GM12878 (cell line): ENCODE data around the gene KANK4. TPM values are rescaled to one million over a fixed set of nuclear protein-coding genes. Genes with fewer than 3 reads are reported as not detected.

Experiments used
- ATAC-seq: fragments of 200-7000 bp; cut with Tn5 transposase; 3 replicates; pipeline ENCODE4 v1.9.1; 2020; ENCODE audit warnings: mild to moderate bottlenecking, moderate library complexity
- BruUV-seq: library from RNA; stranded (reverse); fragments of 400-500 nt; replicated peaks from 2 replicates; lab custom pipeline; 2021; lab: Mats Ljungman, UMichigan
- CTCF ChIA-PET: fragments of 300-600 bp; sonication (Branson Sonifier 250); formaldehyde crosslinking; extraction: SDS; loops from one replicate; lab custom pipeline; 2021; ENCODE audit warnings: inconsistent platforms; lab: Yijun Ruan, JAX
- POLR2A ChIA-PET: fragments of 350-600 bp; formaldehyde crosslinking; extraction: SDS; loops from one replicate; lab custom pipeline; 2021; ENCODE audit warnings: inconsistent platforms; lab: Charles Lee
- RAD21 ChIA-PET: fragments of 300-600 bp; sonication (Branson Sonifier 250); formaldehyde crosslinking; loops from one replicate; lab custom pipeline; 2023; ENCODE audit warnings: antibody characterized with exemption; ENCODE audit not compliant: unreplicated experiment; lab: Charles Lee
- SMC1A ChIA-PET: fragments of 300-600 bp; sonication (Branson Sonifier 250); formaldehyde crosslinking; loops from one replicate; lab custom pipeline; 2023; ENCODE audit not compliant: unreplicated experiment, uncharacterized antibody; lab: Charles Lee
- DNase-seq: peaks from one replicate; pipeline ENCODE4 v3.0.0-alpha.2; 2011; ENCODE audit warnings: low read depth, low spot score
- FAIRE-seq: peaks from 3 replicates; lab custom pipeline; 2011; peaks lifted over from hg19 to GRCh38; lab: Jason Lieb, UNC
- H2AFZ ChIP-seq: 2 replicates; pipeline ENCODE4 v1.6.0; 2011; ENCODE audit warnings: low read depth, low read length, control low read depth; ENCODE audit not compliant: control insufficient read depth
- H3K27ac ChIP-seq: 2 replicates; pipeline ENCODE4 v1.5.1; 2011; ENCODE audit warnings: control low read depth; ENCODE audit not compliant: control insufficient read depth, insufficient read depth
- H3K27me3 ChIP-seq, 2 experiments: replicated peaks in 1 of 2; 2 replicates each; pipeline versions ENCODE4 v1.6.0 to v1.6.1; 2011; ENCODE audit warnings: low read length in 1 of 2; ENCODE audit not compliant: control insufficient read depth in 2 of 2, insufficient read depth in 2 of 2
- H3K36me3 ChIP-seq, 2 experiments: 2 replicates each; pipeline ENCODE4 v1.5.1; 2011; ENCODE audit warnings: low read length in 1 of 2; ENCODE audit not compliant: control insufficient read depth in 2 of 2, insufficient read depth in 2 of 2
- H3K4me1 ChIP-seq: 2 replicates; pipeline ENCODE4 v1.6.1; 2011; ENCODE audit warnings: mild to moderate bottlenecking, low read length, moderate library complexity, mixed read lengths; ENCODE audit not compliant: control insufficient read depth, insufficient read depth
- H3K4me2 ChIP-seq: 2 replicates; pipeline ENCODE4 v1.6.0; 2011; ENCODE audit warnings: control low read depth; ENCODE audit not compliant: control insufficient read depth, insufficient read depth
- H3K4me3 ChIP-seq: fragments of 200-600 bp; sonication (generic); 2 replicates; pipeline ENCODE4 v1.5.1; 2016
- H3K79me2 ChIP-seq: 2 replicates; pipeline ENCODE4 v1.6.0; 2011; ENCODE audit warnings: low read length; ENCODE audit not compliant: control insufficient read depth, insufficient read depth
- H3K9ac ChIP-seq: 2 replicates; pipeline ENCODE4 v1.8.0; 2011; ENCODE audit warnings: low read length, control low read depth, mixed read lengths; ENCODE audit not compliant: control insufficient read depth, insufficient read depth
- H3K9me3 ChIP-seq: replicated peaks from 3 replicates; pipeline ENCODE4 v1.5.1; 2011; ENCODE audit warnings: mild to moderate bottlenecking, low read length; ENCODE audit not compliant: control insufficient read depth, insufficient read depth
- H4K20me1 ChIP-seq: 2 replicates; pipeline ENCODE4 v1.6.0; 2011; ENCODE audit not compliant: control insufficient read depth, insufficient read depth
- BMI1 ChIP-seq: fragments of 450-650 bp; IDR thresholded peaks from 2 replicates; pipeline ENCODE4 v1.6.1; 2016; ENCODE audit warnings: mild to moderate bottlenecking, moderate library complexity, borderline replicate concordance
- CREB1 ChIP-seq: IDR thresholded peaks from 2 replicates; pipeline ENCODE4 v1.6.1; 2012; ENCODE audit warnings: low read depth, mild to moderate bottlenecking, inconsistent platforms
- CREM ChIP-seq: IDR thresholded peaks from 2 replicates; pipeline ENCODE4 v1.6.1; 2014; ENCODE audit warnings: antibody characterized with exemption, low read depth
- ETV6 ChIP-seq, 2 experiments: fragments of 450-650 bp in 1 of 2; IDR thresholded peaks in 1 of 2; conservative IDR thresholded peaks in 1 of 2; 2 replicates each; pipeline ENCODE4 v1.6.1; 2014; ENCODE audit warnings: antibody characterized with exemption in 1 of 2, borderline replicate concordance in 1 of 2, low read depth in 1 of 2, mild to moderate bottlenecking in 1 of 2, moderate library complexity in 1 of 2
- HCFC1 ChIP-seq: fragments of 150-350 bp; IDR thresholded peaks from 2 replicates; pipeline ENCODE4 v1.6.1; 2014; ENCODE audit warnings: low read length
- HDAC6 ChIP-seq: fragments of 200-600 bp; sonication (generic); IDR thresholded peaks from one replicate; pipeline ENCODE4 v1.8.0; 2017; ENCODE audit warnings: antibody characterized with exemption; ENCODE audit not compliant: unreplicated experiment
- IKZF2 ChIP-seq, 2 experiments: fragments of 450-650 bp; IDR thresholded peaks; 2 replicates each; pipeline ENCODE4 v1.6.1; 2017; ENCODE audit warnings: mild to moderate bottlenecking in 2 of 2, moderate library complexity in 2 of 2
- IRF4 ChIP-seq: IDR thresholded peaks from 2 replicates; pipeline ENCODE4 v1.6.1; 2011; ENCODE audit warnings: low read depth, low read length
- NR2C2 ChIP-seq: IDR thresholded peaks from 2 replicates; pipeline ENCODE4 v1.6.1; 2011; ENCODE audit warnings: borderline replicate concordance, low read depth; ENCODE audit not compliant: control insufficient read depth, insufficient read length
- RAD51 ChIP-seq: fragments of 450-650 bp; IDR thresholded peaks from 2 replicates; pipeline ENCODE4 v1.6.1; 2016; ENCODE audit warnings: moderate library complexity, mild to moderate bottlenecking, inconsistent platforms
- RELA ChIP-seq: fragments of 450-650 bp; IDR thresholded peaks from 2 replicates; pipeline ENCODE4 v1.8.0; 2014; ENCODE audit warnings: borderline replicate concordance; ENCODE audit not compliant: partially characterized antibody
- SMAD1 ChIP-seq: fragments of 450-650 bp; IDR thresholded peaks from 2 replicates; pipeline ENCODE4 v1.6.1; 2018; ENCODE audit warnings: mild to moderate bottlenecking, low read depth; ENCODE audit not compliant: partially characterized antibody
- SREBF1 ChIP-seq: IDR thresholded peaks from 2 replicates; pipeline ENCODE4 v1.6.1; 2012; ENCODE audit warnings: mild to moderate bottlenecking, low read length
- STAT3 ChIP-seq: IDR thresholded peaks from 2 replicates; pipeline ENCODE4 v1.6.1; 2011; ENCODE audit warnings: low read depth, low read length, improper control_type of control experiment
- ZNF207 ChIP-seq: fragments of 450-650 bp; IDR thresholded peaks from 2 replicates; pipeline ENCODE4 v1.6.1; 2014; ENCODE audit warnings: antibody characterized with exemption, mild to moderate bottlenecking, borderline replicate concordance
- ZNF217 ChIP-seq: fragments of 450-650 bp; IDR thresholded peaks from 2 replicates; pipeline ENCODE4 v1.6.1; 2017; ENCODE audit warnings: antibody characterized with exemption, mild to moderate bottlenecking
- ZNF274 ChIP-seq: IDR thresholded peaks from one replicate; pipeline ENCODE4 v1.8.0; 2011; ENCODE audit not compliant: insufficient read length, insufficient read depth
- WGBS: methylation state at CpG from one replicate; pipeline ENCODE4 v1.1.6; 2016; ENCODE audit warnings: low lambda C conversion rate; ENCODE audit not compliant: insufficient replicate concordance, insufficient coverage; ENCODE audit errors: missing lambda C conversion rate; 5-methylcytosine and 5-hydroxymethylcytosine counted together
- in situ Hi-C: fragments of 300-500 bp; cut with MboI; formaldehyde crosslinking; loops from 9 replicates; pipeline ENCODE4 v1.14.3; 2018; ENCODE audit warnings: mixed read lengths
- intact Hi-C: fragments of 100-400 bp; cut with micrococcal nuclease; formaldehyde crosslinking; loops from one replicate; pipeline ENCODE4 v1.14.2; 2022; ENCODE audit not compliant: unreplicated experiment
- polyA plus RNA-seq, 11 experiments: library from polyadenylated mRNA; depleted of rRNA in 4 of 11; unstranded in 6 of 11; stranded (reverse) in 5 of 11; fragments of >200 nt; fragmentation: Nextera tagmentation in 4 of 11; fragmentation: Illumina TruSeq in 1 of 11; extraction: Ambion mirVana in 4 of 11; extraction: Trizol in 1 of 11; gene quantifications; 1 replicate in 1 of 11; 2 replicates in 10 of 11; pipeline versions ENCODE4 v1.2.1 to v1.2.3, GENCODE V29; 2011 to 2016; ENCODE audit warnings: inconsistent platforms in 2 of 11, missing spikeins in 2 of 11, low read depth in 1 of 11
- total RNA-seq, 4 experiments: library from RNA; depleted of rRNA in 3 of 4; stranded (reverse); fragments of >200 nt in 3 of 4; fragmentation: Illumina TruSeq in 1 of 4; extraction: Trizol in 1 of 4; gene quantifications; 2 replicates each; pipeline versions ENCODE4 v1.2.1 to v1.2.3, GENCODE V29; 2013 to 2021
- TF ChIP-seq, protein P1 (sequence below): fragments of 450-650 bp; formaldehyde crosslinking; IDR thresholded peaks from 2 replicates; pipeline ENCODE4 v1.5.0; 2022; ENCODE audit warnings: mild to moderate bottlenecking, missing genetic modification characterization
- TF ChIP-seq, protein P2 (sequence below): fragments of 450-650 bp; IDR thresholded peaks from 2 replicates; pipeline ENCODE4 v1.6.1; 2016; ENCODE audit warnings: mild to moderate bottlenecking, moderate library complexity, borderline replicate concordance

Gene KANK4
- total and polyA plus RNA-seq, 10 of the 15 experiments (the other 5 are each of a cell fraction or from before 2014, with no cell fraction given), result not detected

DNA sequence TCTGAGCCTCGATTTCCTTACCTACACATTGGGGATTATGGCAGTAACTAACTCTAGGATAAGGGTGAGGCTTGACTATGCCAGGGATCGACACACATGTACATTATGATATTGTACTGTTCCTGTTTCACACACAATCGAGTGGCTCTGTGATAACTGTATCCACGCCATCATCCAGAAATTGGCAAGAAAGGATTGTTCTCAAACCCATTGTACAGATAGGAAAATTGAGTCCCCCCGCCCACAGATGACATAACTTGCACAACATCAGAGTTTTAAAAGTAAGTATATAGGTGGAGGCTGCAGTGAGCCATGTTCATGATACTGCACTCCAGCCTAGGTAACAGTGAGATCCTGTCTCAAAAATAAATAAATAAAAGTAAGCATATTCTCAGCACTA, 3.8 kb downstream of the KANK4 start:
- RAD21 ChIA-PET, result no interaction called here
- no peak for DNase-seq
- Histone ChIP-seq H3K36me3 (no peaks in the 10 kb centered on the region), H3K9ac (no peak overlapping the region), H3K27ac (no peak overlapping the region), H4K20me1 (no peaks in the 10 kb centered on the region), H3K4me3 (no peak overlapping the region), H3K27me3 (peaks cover 0 to 2% of the 10 kb centered on the region in 2 experiments; a peak in 2 of 4 replicates), H3K79me2 (no peaks in the 10 kb centered on the region), H3K4me1 (no peaks in the 10 kb centered on the region), H3K9me3 (no peaks in the 10 kb centered on the region), H2AFZ (no peak overlapping the region), H3K4me2 (no peak overlapping the region)
- in situ Hi-C loops (no loop called here), intact Hi-C loops (no loop called here)
- SMC1A ChIA-PET, result no interaction called here
- POLR2A ChIA-PET, result no interaction called here
- WGBS, result 19% methylated on average over 5 of the region's 5 CpGs
- no peak for ATAC-seq
- TF ChIP-seq SMAD1 (no peak), HCFC1 (no peak), ZNF207 (no peak), STAT3 (no peak), ETV6 (conservative IDR thresholded peaks at IDR 0.05 in 1 of 2, IDR thresholded peaks at IDR 0.05 in 1 of 2; ENCODE audit: borderline replicate concordance in 1 of 2, low read depth in 1 of 2) (no peak), ZNF274 (no peak), CREM (no peak), BMI1 (no peak), NR2C2 (no peak), RELA (no peak), IRF4 (no peak), SREBF1 (no peak), IKZF2 (IDR thresholded peaks at IDR 0.05) (no peak), ZNF217 (no peak), RAD51 (no peak), HDAC6 (no peak), CREB1 (no peak)
- TF ChIP-seq, protein P1, sequence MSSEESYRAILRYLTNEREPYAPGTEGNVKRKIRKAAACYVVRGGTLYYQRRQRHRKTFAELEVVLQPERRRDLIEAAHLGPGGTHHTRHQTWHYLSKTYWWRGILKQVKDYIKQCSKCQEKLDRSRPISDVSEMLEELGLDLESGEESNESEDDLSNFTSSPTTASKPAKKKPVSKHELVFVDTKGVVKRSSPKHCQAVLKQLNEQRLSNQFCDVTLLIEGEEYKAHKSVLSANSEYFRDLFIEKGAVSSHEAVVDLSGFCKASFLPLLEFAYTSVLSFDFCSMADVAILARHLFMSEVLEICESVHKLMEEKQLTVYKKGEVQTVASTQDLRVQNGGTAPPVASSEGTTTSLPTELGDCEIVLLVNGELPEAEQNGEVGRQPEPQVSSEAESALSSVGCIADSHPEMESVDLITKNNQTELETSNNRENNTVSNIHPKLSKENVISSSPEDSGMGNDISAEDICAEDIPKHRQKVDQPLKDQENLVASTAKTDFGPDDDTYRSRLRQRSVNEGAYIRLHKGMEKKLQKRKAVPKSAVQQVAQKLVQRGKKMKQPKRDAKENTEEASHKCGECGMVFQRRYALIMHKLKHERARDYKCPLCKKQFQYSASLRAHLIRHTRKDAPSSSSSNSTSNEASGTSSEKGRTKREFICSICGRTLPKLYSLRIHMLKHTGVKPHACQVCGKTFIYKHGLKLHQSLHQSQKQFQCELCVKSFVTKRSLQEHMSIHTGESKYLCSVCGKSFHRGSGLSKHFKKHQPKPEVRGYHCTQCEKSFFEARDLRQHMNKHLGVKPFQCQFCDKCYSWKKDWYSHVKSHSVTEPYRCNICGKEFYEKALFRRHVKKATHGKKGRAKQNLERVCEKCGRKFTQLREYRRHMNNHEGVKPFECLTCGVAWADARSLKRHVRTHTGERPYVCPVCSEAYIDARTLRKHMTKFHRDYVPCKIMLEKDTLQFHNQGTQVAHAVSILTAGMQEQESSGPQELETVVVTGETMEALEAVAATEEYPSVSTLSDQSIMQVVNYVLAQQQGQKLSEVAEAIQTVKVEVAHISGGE (CRISPR knock-in tag), result no peak
- TF ChIP-seq, protein P2, sequence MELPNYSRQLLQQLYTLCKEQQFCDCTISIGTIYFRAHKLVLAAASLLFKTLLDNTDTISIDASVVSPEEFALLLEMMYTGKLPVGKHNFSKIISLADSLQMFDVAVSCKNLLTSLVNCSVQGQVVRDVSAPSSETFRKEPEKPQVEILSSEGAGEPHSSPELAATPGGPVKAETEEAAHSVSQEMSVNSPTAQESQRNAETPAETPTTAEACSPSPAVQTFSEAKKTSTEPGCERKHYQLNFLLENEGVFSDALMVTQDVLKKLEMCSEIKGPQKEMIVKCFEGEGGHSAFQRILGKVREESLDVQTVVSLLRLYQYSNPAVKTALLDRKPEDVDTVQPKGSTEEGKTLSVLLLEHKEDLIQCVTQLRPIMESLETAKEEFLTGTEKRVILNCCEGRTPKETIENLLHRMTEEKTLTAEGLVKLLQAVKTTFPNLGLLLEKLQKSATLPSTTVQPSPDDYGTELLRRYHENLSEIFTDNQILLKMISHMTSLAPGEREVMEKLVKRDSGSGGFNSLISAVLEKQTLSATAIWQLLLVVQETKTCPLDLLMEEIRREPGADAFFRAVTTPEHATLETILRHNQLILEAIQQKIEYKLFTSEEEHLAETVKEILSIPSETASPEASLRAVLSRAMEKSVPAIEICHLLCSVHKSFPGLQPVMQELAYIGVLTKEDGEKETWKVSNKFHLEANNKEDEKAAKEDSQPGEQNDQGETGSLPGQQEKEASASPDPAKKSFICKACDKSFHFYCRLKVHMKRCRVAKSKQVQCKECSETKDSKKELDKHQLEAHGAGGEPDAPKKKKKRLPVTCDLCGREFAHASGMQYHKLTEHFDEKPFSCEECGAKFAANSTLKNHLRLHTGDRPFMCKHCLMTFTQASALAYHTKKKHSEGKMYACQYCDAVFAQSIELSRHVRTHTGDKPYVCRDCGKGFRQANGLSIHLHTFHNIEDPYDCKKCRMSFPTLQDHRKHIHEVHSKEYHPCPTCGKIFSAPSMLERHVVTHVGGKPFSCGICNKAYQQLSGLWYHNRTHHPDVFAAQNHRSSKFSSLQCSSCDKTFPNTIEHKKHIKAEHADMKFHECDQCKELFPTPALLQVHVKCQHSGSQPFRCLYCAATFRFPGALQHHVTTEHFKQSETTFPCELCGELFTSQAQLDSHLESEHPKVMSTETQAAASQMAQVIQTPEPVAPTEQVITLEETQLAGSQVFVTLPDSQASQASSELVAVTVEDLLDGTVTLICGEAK, result no peak
- FAIRE-seq, result no peak
- CTCF ChIA-PET, result no interaction called here
- no TSS peak for BruUV-seq
